HT-29 (cell line): ENCODE data around the gene NTSR2. TPM values are rescaled to one million over a fixed set of nuclear protein-coding genes. Genes with fewer than 3 reads are reported as not detected.

Experiments used
- DNase-seq: peaks from one replicate; pipeline ENCODE4 v3.0.0-alpha.2; 2015; ENCODE audit warnings: low spot score
- total RNA-seq: library from RNA; depleted of rRNA; stranded (reverse); fragments of >200 nt; shearing (Covaris generic); gene quantifications from 2 replicates; pipeline ENCODE4 v1.2.3, GENCODE V29; 2014

Gene NTSR2
- total RNA-seq, 1 experiment from 2014 or later, result not detected

DNA sequence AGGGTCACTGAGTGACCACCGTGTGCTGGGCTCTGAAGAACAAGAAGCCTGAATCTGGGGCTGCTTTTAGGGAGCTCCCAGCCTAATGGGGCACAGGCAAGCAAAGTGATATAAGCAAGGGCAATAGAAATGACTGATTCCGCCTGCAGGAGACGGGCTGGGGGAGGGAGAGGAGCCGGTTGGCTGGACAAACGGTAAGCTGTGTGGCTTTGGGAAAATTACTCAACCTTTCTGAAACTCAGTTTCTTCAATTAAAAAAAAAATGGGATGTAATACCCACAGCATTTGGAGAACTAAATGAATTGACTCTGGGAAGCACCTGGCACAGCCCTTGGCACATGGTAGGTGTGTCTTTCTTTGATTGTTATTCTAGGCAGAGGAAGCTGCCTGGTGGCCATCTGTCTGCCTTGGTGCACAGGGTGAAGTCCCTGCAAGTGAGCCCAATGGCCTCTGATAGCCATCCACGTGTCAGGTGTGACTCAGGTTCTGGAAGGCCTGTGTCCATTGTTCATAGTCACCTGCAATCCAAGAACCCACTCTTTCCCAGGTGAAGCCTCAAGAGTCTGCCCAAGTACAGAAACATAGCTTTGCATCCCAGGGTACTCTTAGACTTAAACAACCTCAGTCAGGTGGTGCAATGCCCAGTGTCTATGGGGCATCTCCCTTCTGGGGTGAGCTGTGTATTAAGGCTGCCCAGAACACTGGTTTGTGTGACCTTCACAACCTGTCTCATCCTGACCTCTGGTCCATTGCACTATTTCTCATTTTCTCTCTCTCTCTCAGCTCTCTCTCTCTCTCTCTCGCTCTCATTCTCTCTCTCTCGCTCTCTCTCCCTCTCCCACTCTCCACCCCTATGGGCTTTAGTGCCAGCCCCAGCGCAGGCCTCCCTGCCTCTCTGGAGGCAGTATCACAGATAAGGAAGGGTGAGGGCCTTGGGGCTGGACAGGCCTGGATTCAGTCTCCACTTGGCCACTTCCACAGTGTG lies 30.0 kb upstream of the NTSR2 start:
- no peak for DNase-seq

DNA sequence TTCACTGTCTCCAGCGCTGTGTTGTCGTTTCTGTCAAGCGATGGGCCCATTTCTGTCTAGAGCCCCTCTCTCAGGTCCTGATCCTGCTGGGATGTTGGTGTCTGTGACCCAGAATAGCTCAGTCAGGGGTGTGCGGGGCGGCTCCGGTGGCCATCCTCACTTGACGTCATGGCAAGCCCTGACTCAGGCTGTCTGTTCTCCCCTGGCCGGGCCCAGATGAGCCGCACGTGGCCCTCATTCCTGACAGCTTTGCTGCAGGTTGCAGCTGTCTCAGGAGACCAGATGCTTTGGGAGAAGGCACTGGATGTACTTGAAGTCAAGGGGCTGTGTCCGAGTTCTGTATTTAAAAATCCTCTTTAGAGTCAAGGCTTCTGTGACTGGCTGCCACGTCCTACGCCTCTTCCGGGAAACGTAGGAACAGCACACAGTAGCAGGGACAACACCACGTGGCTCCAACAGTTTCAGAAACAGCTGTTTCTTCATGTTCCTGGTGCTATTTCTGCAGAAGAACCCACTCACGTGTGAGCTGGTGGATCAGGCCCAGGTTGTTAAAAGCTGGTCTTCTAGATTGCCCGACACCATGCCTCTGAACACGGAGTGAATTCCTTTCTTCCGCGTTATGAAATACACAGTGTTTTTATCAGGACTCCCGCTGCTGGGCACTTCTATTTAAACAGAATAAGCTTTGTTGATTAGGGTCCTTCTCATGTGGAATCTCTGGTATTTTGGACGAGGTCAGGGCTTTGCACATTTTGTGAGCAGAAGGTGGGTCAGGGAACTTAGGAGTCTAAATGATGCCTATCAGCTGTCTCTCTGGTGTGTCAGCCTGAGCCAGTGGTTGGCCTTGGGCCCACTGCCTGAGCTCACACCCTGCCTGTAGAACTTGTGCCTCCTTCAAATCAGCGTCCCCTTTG lies 28.3 kb upstream of the NTSR2 start:
- no peak for DNase-seq

DNA sequence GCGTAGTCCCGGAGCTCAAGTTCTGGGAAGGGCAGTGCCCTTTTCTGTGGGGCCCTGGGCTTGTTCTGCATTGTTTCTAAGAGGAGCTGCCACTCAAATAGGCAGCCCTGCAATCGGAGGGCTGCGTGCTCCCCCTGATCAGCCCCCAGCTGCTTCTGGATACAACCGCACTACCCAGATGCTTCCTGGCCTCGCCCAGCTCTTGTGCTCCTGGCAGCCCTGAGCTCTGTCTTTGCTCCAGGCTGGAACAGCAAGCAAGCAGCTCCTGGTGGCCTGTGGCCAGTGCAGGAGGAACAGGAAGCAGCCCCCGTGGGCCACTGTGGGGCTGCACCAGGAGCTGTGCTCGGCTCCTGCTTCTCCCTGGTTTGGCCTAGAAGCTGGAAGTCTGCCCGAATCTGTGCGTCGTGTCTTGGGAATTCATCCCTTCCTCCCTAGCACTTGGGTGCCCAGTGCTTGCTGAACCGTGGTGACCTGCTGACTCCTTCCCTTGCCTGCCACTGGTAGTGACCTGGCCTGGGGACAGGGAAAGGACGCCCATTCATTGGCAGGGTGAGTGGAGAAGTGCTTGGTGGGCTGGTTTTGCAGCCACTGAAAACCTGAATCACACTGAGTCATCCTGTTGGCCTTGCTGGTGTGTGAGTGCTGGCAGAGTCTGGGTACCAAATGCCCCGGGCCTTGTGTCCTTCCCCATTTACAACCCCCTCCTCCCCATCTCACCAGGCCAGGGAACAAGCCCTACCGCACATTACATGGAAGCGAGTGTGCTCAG lies 27.3 kb upstream of the NTSR2 start:
- no peak for DNase-seq

DNA sequence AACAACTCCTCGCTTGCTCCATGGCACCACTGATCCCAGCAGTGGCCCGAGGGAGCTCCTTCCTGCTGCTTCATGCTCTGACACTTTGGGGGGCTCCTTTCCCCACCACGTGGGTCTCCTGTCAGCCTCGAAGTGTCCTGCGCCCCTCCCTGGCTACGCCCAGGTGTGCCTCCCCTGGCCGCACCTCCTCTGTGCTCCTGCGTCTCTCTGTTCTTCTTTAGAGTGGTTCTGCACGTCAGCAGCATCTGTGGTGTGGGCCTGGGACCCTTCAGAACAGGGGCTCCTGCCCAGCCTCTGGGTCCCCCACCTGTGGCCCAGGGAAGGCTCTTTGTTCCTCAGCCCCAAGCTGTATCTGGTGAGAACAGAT lies 26.7 kb upstream of the NTSR2 start:
- DNase-seq, result no peak

DNA sequence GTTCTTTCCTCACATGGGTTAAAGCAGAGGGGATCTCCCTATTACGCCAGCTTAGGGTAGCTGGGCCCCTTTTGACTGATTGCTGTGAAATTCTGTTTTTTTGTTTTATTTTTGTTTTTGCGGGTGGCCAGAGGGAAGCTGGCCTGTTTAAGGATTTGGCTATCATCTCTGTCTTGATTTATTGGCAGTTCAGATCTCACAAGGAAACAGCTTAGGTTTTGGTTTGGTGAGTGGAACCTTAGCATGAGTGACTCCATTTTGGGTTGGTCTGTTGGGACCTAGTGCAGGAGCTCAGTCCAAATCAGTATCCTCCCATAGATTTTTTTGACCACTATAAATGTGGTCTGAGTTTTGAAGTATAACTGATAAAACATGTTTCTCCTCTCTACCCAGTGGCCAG lies 25.6 kb upstream of the NTSR2 start:
- DNase-seq, result no peak

DNA sequence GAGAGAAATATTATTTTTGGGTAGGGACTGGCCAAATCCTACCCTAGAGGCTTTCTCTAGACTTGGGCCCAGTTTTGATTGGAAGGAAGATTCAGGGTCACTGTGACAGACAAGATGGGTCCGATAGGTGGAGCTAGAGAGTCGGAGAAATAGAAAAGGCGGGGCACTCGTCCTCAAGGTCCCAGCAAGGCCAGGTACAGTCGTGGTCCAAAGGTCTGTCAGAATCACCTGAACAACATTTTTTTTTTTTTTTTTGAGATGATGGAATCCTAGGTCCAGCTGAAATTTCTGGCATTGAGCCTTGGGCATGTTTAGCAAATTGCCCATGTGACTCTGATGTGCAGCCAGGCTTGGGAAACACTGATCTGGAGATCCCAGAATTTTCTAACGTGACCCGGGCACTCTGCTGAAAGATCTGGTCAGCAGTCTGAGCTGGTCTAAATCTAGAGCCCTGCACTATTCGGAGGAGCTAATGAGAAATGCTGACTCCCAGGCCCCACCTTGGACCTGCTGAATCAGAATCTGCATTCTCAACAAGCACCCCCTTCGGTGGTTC lies 23.0 kb upstream of the NTSR2 start:
- DNase-seq, result peak; percentile 85

DNA sequence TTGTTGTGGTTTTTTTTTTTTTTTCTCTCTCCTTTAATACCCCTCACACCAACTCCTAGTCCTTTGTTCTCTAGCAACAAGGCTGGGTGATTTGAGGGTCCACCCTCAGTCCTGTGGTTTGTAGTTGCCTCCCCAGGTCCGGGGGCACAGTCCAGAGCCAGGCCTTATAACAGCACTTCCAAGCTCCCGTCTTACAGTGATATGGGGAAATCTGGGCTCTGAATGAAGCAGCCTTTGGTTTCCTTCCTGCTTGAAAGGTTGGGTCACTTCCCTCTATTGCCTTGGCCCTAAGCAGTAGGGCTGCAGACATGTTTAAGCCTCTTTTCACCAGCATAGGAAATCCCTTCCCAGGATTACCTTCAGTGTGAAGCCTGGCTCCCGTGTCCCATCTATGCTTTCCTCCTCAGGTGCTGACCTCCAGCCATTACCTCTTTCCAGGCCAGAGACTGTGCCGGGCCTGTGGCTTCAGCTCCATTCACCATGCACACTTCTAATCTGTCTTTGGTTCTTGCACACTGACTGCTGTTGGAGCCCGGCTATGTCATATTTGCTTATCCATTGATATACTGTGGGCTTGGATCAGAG lies 21.2 kb upstream of the NTSR2 start:
- no peak for DNase-seq

DNA sequence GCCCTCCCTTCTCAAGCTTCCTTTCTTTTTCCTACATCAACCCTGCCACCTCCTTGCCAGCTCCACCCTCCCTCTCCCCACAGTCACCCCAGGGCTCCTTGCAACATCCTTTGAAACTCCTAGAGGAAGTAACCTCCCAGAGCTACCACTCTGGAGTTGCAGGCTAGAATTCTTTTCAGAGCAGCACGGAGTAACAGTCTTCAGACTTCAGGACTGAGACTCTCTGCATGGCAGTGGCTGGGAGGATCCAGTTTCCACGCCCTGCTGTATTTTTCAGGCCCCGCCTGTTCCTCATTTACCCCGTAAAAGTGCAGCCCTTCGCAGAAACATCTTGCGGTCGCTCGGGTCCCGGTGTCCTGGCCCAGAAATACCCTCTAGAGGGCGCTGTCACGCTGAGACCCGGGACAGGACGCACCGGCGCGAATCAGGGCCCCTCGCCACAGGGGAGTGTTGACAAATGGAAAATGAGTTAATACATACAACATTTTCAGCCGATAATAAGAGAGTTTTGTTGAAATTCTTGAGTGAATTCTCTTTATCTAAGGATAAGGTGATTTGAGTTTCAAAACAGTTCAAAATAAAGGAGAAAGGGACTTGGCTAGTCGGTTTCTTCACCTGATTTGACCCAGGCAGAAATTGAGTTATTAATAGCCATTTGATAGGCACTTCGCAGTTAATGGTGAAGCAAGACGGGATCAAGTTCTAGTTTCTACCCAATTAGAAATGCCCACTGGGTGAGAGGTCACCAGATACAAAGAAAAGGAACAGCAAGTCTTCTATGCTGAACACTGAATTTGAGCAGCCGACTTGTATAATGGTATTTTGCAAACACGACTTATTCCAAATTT lies 18.5 kb upstream of the NTSR2 start:
- peak; percentile 75 for DNase-seq

DNA sequence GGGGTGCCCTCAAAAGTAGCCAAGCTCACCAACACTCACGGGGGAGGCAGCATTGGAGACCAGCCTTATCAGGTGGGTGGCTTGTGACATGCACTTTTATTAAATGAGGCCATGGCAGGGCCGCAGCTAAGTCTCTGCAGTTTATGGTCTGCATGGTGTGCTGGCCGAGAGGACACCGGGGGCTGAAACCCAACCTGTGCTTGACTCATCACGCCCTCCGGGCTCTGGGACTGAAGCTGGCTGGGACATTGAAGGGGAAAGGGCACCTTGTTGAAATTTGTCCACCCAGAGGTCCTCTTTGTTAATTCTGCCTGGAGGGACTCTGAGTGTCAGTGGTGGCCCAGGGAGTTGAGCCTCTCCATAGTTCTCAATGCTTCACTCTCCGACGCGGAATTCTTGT lies 17.7 kb upstream of the NTSR2 start:
- no peak for DNase-seq

DNA sequence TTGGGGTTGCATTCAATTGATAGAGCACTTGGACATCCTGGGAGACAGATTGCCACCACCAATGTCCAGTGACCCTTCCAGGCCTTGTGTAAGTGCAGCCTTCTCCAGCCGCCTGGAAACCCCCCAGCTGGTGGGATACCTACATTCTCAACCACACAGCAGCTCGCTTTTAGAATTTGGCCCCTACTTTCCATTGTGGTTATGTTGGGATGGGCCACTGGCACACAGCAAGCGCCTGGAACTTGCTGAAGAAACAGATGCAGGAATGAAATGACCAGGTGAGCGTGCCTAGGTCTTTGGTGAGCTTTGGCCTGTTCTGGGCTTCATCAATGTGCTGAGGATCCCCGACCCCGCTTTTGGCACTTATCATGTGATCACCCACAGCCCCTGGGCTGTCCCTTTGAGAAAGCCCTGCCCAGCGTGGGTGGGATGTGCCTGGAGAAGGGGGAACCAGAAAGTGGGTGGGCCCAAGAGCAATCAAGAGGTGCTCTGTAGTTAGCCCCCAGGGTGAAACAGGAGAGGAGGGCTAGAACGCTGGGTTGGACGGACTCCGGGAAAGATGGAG lies 16.0 kb upstream of the NTSR2 start:
- no peak for DNase-seq

DNA sequence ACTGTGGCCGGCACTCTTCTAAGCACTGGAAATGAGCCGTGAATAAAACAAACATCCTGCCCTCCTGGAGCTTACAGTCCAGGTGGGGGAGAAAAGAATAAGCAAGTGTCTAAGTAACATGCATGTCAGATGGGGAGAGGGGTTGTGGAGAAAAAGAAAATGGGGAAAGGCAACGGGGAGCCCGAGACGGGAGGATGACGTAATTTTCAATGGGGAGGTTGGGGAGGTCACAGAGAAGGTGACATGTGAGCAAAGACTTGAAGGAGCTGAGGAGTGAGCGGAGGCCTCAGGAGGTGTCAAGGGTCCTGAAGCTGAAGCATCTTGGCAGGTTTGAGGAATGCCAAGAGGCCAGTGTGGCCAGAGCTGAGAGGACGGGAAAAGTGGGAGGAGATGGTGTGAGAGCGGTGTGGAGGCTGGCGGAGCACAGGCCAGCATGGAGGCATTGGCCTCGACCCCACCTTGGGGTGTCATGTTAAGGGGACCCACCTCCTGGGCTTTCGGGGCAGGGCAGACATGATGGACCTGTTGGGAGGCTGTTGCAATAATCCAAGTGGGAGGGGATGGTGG lies 15.0 kb upstream of the NTSR2 start:
- no peak for DNase-seq

DNA sequence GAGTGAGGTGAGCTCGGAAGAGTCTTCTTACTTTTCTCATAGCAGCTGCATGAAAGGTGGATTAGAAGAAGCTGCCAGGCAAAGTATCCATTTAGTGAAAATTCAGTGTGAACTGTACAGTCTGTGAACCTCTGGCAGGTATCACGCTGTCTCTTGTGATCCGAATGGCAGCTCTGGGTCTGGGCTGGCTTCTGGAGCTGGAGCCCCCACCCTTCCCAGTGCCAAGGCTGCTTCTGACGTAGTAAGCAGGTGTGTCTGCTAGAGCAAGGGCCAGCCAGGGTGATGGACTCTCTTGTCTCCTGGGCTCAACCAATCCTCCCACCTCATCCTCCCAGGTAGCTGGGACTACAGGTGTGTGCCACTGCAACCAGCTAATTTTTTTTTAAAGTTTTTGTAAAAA lies 14.0 kb upstream of the NTSR2 start:
- no peak for DNase-seq

DNA sequence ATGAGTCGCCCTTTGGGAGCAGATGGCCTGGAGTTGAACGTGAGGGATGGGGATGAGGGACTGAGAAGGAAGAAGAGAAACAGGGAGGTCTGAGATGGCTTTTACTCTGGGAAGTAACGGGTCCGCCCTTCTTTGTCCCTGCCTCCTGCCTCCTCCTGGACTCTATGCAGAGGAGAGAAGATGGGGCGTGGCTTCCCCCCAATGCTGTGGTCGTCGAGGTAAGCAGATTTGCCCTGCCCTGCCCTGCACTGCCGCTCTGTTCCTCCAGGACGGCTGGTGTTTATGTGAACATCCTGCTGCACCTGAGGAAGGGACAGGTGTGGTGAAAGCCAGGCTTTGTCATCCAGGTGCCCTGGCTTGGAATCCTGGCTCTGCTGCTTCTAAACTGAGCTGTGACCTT lies 13.5 kb upstream of the NTSR2 start:
- DNase-seq, result no peak

DNA sequence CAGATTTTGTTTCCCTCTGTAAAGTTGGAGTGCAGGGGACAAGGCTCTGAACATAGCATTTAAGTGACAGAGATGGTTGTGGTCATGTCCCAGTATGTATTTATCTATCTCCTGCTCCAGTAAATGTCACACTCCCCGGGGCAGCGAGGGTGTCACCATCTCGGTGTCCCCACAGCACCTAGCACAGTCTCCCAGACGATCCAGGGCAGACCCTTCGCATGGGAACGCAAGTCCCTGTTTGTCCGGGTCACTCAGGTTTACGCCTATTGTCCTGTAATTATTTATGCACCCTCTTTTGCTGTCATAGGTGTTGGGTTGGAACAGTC lies 12.6 kb upstream of the NTSR2 start:
- no peak for DNase-seq

DNA sequence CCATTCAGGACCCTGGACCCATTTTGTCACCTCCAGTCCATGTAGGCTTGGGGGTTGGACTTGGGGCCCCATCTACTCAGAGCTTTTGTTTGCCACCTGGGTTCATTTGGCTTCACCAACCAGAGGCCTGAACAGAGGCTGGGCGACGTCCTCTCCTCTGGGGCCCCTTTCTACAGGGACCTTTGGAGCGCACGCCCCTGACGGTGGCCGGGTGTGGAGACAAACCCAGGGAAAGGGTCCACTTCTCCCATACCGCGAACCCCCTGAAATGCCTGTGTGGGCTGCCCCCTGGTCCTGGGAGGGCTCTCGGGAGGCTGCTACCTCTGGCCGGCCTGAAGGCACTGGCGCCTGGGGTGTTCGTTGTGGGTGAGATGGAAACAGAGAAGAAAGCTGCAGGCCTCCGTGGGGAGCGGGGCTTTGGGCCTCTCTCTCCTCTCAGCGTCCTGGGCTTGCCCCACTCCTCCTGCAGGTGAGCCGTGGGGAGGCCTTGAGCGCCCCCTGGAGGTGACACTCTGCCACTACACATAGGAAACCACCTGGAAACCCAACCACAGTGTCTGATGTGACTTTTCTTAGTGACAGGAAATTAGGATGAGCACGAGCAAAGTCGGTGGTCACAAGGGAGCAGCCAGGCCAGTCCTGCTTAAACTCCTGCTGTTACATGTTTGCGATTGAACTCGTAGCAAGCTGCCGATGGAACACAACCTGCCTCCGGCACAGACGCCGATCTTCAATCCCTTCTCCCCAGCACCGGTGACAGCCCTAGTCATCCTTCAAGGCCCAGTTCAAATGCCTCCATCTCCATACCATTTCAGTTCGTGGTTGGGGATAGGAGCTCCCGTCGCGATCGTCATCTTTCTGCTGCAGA lies 12.0 kb upstream of the NTSR2 start:
- peak; percentile 59 for DNase-seq

DNA sequence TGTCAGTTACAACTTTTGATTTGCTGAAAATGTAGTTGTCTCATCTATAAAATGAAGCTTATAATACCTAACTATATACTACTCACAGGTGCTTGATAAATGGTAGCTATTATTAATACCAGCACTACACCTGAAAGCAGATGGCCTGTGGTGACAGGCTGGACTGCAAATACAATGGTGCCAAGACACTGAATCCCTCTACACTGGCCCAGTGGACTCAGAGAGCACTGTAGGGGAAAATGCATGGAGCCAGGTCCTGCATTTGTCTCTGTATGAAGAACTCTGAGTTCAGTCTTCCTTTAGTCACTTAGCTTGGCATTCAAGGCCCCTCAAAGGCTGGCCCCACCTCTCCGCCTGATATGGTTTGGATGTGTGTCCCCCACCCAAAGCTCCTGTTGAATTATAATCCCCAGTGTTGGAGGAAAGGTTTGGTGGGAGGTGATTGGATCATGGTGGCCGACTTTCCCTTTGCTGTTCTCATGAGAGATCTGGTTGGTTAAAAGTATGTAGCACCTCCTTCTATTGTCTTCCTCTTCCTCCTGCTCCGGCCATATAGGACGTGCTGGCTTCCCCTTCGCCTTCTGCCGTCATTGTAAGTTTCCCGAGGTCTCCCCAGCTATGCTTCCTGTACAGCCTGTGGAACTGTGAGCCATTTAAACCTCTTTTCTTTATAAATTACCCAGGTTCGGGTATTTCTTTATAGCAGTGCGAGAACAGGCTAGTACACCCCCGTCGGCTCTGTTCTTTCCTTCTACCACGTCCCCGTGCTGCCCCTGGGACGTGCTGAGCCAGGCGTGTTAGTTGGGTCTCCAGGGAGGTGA lies 11.1 kb upstream of the NTSR2 start:
- no peak for DNase-seq

DNA sequence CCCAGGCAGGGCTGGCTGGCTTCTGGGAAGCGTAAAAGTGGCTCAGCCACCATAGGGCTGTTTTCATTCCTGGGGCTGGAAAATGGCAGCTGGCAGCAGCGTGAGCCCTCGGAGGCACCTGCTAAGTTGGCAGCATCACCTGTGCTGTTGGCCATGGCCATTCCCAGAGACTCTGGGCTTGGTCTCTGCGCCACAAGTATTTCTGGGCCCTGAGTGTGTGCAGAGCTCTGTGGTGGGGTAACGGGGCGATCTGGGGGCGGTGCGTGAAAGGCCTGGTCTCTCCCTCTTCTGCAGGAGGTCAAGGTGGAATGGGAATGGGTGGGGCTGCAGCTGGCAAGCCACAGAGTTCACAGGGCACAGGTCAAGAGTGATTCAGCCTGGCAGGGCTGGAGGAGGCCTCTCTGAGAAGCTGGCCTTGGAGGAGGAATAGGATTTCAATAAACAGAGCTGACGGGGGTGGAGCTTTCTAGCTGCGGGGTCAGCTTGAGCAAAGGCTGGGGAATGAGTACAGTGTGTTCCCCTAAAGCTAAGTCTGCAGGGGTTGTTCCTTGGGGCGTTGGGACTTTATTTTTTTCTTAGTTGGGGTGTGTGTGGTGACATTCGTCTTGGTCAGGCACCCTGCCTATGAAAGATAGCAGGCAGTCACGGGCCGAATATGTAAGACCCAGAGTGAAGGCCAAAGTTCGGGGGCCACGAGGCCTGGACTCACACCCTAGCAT lies 10.3 kb upstream of the NTSR2 start:
- DNase-seq, result peak; percentile 39
